H1 (cell line): ENCODE data around the gene KCP. TPM values are rescaled to one million over a fixed set of nuclear protein-coding genes. Genes with fewer than 3 reads are reported as not detected.

Source experiments
- BRCA1 ChIP-seq: IDR thresholded peaks from 2 replicates; pipeline ENCODE4 v1.6.1; 2012; ENCODE audit warnings: low read depth, low read length, improper control_type of control experiment
- CHD7 ChIP-seq: fragments of 300-600 bp; sonication (generic); IDR thresholded peaks from 2 replicates; pipeline ENCODE4 v1.7.1; 2012; ENCODE audit warnings: low read length, moderate library complexity, mild to moderate bottlenecking, inconsistent platforms; ENCODE audit not compliant: insufficient replicate concordance
- EZH2 ChIP-seq: fragments of 200-600 bp; sonication (generic); IDR thresholded peaks from 2 replicates; pipeline ENCODE4 v1.7.1; 2012; ENCODE audit warnings: low read depth, mild to moderate bottlenecking, moderate library complexity, low read length, inconsistent platforms; ENCODE audit not compliant: severe bottlenecking
- GTF2F1 ChIP-seq: IDR thresholded peaks from 2 replicates; pipeline ENCODE4 v1.6.1; 2012; ENCODE audit warnings: low read depth, low read length, improper control_type of control experiment, borderline replicate concordance
- HDAC6 ChIP-seq: IDR thresholded peaks from one replicate; pipeline ENCODE4 v1.7.1; 2012; ENCODE audit warnings: low read depth, mild to moderate bottlenecking, inconsistent platforms, low read length, moderate library complexity
- KDM5A ChIP-seq: fragments of 200-600 bp; IDR thresholded peaks from 2 replicates; pipeline ENCODE4 v1.7.1; 2012; ENCODE audit warnings: mild to moderate bottlenecking, low read length, inconsistent platforms, mixed read lengths
- SIRT6 ChIP-seq: IDR thresholded peaks from one replicate; pipeline ENCODE4 v1.7.1; 2012; ENCODE audit warnings: low read length, inconsistent platforms
- SRF ChIP-seq: IDR thresholded peaks from 2 replicates; pipeline ENCODE4 v1.6.1; 2011; ENCODE audit warnings: mild to moderate bottlenecking, low read depth, low read length, moderate library complexity
- TBP ChIP-seq: IDR thresholded peaks from 2 replicates; pipeline ENCODE4 v1.6.1; 2011; ENCODE audit warnings: low read depth, low read length, improper control_type of control experiment
- USF2 ChIP-seq: IDR thresholded peaks from 2 replicates; pipeline ENCODE4 v1.6.1; 2011; ENCODE audit warnings: low read length, improper control_type of control experiment
- polyA plus RNA-seq, 7 experiments: library from polyadenylated mRNA; depleted of rRNA in 3 of 7; stranded (reverse) in 5 of 7; unstranded in 2 of 7; fragments of >200 nt in 5 of 7; fragments of 200-250 nt in 2 of 7; gene quantifications; 1 replicate in 5 of 7; 2 replicates in 1 of 7; 4 replicates in 1 of 7; pipeline versions ENCODE4 v1.2.1 to v1.2.3, GENCODE V29; 2011 to 2013; ENCODE audit warnings: missing spikeins in 2 of 7, mixed read lengths in 2 of 7
- total RNA-seq: library from RNA; stranded (reverse); fragmentation: NEBNext Ultra II Directional; extraction: Animal tissue kit (Norgen Biotek cat#: 25700); gene quantifications from 2 replicates; pipeline ENCODE4 v1.2.1, GENCODE V29; 2021

KCP gene
- total and polyA plus RNA-seq, 2 of the 8 experiments (the other 6 are each of a cell fraction or from before 2014, with no cell fraction given), result 1.3 to 2.0 TPM

- TF ChIP-seq CHD7 (no peak), SIRT6 (no peak), EZH2 (no peak), USF2 (no peak), HDAC6 (no peak), TBP (no peak), BRCA1 (no peak), KDM5A (no peak), SRF (no peak), GTF2F1 (no peak)
Measured at GRCh38 chr7:128873234-128873633, 37.3 kb downstream of the KCP start (continued).
